Neural progenitor cell (in vitro differentiated cells): ENCODE measurements around the gene POU6F1.

Source experiments
- EZH2 ChIP-seq: fragments of 200-600 bp; sonication (generic); IDR thresholded peaks from 2 replicates; pipeline ENCODE4 v1.6.1; 2017; ENCODE audit warnings: antibody characterized with exemption, mild to moderate bottlenecking, moderate library complexity
- TF ChIP-seq, protein P1 (sequence below): fragments of 200-600 bp; sonication (generic); IDR thresholded peaks from 2 replicates; pipeline ENCODE4 v1.5.1; 2017; ENCODE audit warnings: antibody characterized with exemption, mild to moderate bottlenecking

DNA sequence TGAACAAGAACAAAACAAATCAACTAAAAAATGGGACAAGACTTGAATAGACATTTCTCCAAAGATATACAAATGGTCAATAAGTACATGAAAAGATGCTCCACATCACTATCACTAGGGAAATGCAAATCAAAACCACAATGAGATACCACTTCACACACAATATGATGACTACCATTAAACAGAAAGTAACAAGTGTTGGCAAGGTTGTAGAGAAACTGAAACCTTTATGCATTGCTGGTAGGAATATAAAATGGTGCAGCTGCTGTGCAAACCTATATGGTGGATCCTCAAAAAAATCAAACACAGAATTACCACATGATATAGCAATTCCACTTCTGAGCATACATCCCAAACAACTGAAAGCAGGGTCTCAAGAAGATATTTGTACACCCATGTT is 47.2 kb upstream of the POU6F1 start:
- TF ChIP-seq, protein P1, sequence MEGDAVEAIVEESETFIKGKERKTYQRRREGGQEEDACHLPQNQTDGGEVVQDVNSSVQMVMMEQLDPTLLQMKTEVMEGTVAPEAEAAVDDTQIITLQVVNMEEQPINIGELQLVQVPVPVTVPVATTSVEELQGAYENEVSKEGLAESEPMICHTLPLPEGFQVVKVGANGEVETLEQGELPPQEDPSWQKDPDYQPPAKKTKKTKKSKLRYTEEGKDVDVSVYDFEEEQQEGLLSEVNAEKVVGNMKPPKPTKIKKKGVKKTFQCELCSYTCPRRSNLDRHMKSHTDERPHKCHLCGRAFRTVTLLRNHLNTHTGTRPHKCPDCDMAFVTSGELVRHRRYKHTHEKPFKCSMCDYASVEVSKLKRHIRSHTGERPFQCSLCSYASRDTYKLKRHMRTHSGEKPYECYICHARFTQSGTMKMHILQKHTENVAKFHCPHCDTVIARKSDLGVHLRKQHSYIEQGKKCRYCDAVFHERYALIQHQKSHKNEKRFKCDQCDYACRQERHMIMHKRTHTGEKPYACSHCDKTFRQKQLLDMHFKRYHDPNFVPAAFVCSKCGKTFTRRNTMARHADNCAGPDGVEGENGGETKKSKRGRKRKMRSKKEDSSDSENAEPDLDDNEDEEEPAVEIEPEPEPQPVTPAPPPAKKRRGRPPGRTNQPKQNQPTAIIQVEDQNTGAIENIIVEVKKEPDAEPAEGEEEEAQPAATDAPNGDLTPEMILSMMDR = no peak
- TF ChIP-seq EZH2 = no peak
